ENCODE results near the gene CCIN. TPM values are rescaled to one million over a fixed set of nuclear protein-coding genes. Genes with fewer than 3 reads are reported as not detected.

Gene CCIN
- total RNA-seq, 1 donor from 2014 or later: not detected

DNA sequence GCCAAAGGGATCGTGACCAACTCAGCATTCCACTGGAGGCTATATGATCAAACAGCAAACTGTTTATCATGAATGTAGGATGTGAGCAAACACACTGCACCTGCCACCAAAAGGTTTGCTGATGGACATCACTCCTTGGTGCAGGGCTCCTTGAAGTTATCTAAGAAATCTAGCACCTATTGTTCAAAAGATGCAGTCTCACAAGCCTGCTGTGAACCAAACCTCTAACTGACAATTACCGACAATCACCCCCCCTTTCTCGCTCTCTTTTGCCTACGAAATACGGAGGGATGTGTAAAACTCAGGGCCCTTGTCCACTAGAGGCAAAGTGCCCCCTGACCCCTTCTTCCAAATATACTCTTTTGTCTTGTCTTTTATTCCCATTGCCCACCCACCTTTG, 19.0 kb downstream of the CCIN start:
- DNase-seq (ENCODE audit: low spot score) (no peak), ATAC-seq (no peak)

DNA sequence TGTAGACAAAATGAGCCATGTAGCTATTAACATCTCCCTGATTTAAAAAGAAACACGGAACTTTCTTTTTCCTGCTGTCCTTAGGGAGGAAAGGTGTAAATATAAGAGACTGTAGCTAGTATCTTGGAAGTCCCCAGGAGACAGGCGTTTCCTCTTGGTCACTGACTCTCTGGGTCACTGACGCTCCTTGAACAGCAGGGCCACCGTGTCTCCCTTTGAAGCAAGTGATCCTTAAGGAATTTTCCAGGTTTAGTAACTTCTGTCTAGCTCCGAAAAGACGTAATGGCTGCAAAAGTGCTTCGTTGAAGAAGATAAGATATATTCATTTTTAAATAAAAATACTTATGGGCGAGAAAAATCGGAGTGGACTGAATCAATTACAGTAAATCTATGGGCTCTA, 20.8 kb downstream of the CCIN start:
- no peak for ATAC-seq
- DNase-seq (ENCODE audit: low spot score): no peak

DNA sequence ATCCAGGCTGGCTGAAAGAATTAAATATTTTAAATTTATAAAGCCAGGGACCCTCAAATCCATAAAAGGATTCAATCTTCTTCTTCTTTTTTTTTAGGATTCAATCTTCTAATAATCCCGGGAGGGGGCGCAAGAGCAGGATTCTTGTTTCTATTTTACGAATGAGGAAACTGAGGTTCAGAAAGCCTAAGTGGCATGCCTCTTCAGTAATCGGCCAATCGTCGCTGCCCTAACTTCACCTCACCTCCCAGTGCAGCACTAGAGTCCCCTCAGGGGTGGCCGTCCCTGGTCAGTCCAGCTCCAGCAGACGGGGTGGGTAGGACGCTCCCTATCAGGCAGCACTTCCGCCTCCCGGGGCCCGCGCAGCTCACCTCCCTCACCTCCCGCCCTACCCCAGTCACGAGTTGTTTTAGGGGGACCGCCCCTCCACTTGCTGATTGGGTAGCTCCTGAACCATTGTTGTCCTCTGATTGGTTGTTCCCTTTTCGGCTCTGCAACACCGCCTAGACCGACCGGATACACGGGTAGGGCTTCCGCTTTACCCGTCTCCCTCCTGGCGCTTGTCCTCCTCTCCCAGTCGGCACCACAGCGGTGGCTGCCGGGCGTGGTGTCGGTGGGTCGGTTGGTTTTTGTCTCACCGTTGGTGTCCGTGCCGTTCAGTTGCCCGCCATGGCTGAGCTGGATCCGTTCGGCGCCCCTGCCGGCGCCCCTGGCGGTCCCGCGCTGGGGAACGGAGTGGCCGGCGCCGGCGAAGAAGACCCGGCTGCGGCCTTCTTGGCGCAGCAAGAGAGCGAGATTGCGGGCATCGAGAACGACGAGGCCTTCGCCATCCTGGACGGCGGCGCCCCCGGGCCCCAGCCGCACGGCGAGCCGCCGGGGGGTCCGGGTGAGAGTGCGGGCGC, 21.5 kb downstream of the CCIN start, which contains the start of gene CLTA:
Gene CLTA (plus strand): TSS at position 534 of the 902 bp plus-strand sequence. CDS start 136 bp downstream, at position 670.
- ATAC-seq (peak; percentile 95), DNase-seq (ENCODE audit: low spot score) (peak; percentile 98)

DNA sequence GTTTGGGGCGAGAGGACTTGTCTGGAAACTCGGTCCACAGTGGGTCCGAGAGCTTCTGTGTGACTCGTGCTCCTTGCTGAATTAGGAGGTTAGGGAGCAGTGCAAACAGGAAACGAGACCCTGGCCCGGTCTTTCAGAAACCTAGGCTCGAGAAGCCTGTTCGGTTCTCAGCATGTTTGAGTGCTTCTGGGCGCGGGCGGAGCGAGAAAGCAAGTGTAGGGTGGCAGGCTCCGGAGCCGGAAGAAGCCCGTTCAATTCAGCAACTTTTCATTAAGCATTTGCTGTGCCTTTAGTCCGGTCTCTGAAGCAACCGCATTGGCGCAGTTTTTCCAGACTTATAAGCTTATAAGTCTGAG, 22.1 kb downstream of the CCIN start:
- no peak for DNase-seq (ENCODE audit: low spot score)
- peak; percentile 29 for ATAC-seq

DNA sequence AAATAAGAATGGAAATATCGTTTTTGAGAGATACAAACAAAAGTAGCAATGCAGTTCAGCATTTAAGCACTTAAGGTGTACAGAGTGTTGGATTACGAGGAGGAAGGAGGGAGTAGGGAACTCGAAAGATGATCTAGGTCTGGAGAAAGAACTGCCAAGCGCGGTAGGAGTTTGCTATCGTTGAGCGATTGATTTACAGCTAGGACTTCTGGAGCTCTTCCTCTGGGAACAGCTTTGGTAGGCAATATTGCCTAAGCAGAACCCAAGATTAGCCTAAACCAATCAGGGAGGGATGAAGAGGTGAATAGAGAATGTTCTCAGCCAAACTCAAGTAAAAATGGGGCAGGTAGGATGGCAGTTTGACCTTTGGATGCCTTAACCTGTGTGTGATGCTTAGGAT, 22.5 kb downstream of the CCIN start:
- ATAC-seq: no peak
- DNase-seq (ENCODE audit: low spot score): no peak

DNA sequence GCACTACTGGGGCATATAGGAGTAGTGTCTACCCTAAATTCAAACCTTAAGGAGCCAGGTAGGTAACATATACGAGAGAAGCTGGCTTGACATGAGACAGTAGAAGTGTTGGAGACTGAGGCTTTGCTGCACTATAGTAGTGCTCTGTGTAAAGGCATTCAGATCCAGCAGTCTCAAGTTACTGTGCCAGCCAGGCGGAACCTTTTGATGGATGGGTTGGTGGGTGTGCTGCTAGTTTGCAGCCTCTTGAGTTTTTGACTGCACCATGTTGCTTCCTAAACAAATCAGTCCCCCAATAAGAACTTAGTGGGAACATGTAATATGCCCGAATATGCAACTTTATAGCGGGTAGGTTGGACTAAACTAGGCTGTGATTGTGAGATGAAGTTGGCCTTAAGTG, 23.0 kb downstream of the CCIN start:
- no peak for ATAC-seq
- no peak for DNase-seq (ENCODE audit: low spot score)

GRCh38 chr9:36193023-36193422, 23.8 kb downstream of the CCIN start:
- no peak for ATAC-seq
- DNase-seq (ENCODE audit: low spot score): no peak

- no peak for ATAC-seq
- no peak for DNase-seq (ENCODE audit: low spot score)
Measured at GRCh38 chr9:36194326-36195000, 25.3 kb downstream of the CCIN start.

GRCh38 chr9:36204906-36205547, 35.8 kb downstream of the CCIN start:
- ATAC-seq: peak; percentile 90
- no peak for DNase-seq (ENCODE audit: low spot score)

GRCh38 chr9:36207016-36207415, 37.8 kb downstream of the CCIN start:
- DNase-seq (ENCODE audit: low spot score) (no peak), ATAC-seq (no peak)

- DNase-seq (ENCODE audit: low spot score) (no peak), ATAC-seq (peak; percentile 34)
Measured at GRCh38 chr9:36207546-36208012, 38.4 kb downstream of the CCIN start.

GRCh38 chr9:36208521-36209253, 39.5 kb downstream of the CCIN start:
- ATAC-seq: no peak
- DNase-seq (ENCODE audit: low spot score): no peak

GRCh38 chr9:36210722-36211121, 41.5 kb downstream of the CCIN start:
- ATAC-seq: no peak

GRCh38 chr9:36211510-36211909, 42.3 kb downstream of the CCIN start:
- ATAC-seq: peak; percentile 21
- no peak for DNase-seq (ENCODE audit: low spot score)

More at GRCh38 chr9:36210722-36211121, 41.5 kb downstream of the CCIN start:
- DNase-seq (ENCODE audit: low spot score): no peak

GRCh38 chr9:36213387-36213786, 44.2 kb downstream of the CCIN start:
- ATAC-seq: no peak
- DNase-seq (ENCODE audit: low spot score): no peak

- ATAC-seq: no peak
- no peak for DNase-seq (ENCODE audit: low spot score)
Measured at GRCh38 chr9:36213989-36214388, 44.8 kb downstream of the CCIN start.

DNA sequence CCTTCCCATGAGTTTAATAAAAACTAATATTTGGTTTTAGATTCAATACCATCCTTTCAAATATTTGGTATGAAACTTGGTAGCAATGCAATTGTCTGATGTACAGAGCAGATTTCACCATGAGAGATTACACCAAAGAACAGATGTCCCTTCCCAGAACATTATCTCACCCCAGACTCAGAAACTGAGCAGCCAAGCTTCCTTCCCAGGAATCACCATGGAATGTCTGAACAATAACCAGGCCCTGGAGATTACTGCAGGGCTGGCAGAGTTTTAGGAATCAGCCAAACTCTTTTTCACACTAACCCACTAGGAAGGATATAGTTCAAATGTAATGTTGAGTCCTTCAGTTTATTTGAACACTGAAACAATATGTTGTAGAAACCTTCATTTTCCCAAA, 45.4 kb downstream of the CCIN start:
- no peak for ATAC-seq

DNA sequence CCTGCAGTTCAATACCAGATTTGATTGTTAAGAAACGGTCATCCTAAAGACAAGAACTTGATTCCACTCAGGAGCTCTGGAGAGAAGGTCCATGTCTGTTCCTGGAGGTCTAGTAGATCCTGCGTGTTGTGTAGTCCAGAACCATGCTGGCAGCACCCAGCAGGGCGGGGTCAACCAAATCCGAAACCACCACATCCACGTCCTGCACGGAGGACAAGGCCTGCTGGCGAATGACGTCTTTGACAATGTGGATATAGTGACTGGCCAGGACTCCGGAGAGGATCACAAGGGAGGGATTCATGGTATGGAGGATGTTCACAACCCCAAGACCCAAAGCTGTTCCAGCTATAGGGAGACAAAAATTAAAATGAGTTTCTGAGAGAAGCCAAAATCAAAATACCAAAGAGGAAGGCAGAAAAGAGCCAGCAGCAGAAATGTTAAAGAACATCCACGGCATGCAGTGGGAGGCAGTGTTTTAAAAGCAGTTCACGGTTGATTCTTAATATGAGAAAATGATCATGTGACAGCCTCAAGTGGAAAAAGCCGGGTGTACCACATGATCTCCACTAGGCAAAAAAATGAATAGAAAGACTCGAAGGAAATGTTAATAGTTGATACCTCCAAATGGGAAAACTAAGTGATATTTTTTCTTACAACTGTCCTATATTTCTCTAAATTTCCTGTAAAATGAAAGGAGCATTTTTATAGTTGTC, 48.2 kb downstream of the CCIN start:
- no peak for DNase-seq (ENCODE audit: low spot score)
- no peak for ATAC-seq

More for the DNA sequence above, 45.4 kb downstream of the CCIN start:
- DNase-seq (ENCODE audit: low spot score): no peak

DNA sequence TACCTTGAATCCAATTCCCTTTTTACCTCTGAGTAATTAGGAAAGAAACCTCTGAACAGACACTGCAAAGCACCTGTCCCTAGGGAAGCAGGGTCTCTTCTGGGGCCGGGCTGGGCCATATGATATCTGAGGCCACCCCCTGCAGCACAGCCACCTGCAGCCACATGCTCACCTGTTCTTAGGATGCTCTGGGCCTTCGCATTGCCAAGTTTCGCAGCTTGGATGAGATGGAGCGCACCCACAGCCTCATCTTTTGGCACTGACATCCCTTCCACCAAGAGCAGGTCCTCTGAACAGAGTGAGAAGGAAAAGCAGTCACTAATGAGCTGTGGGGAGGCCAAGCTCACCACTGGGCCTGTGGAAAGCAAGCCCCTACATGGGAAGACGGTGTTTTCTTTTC, 48.8 kb downstream of the CCIN start:
- no peak for ATAC-seq
- no peak for DNase-seq (ENCODE audit: low spot score)

DNA sequence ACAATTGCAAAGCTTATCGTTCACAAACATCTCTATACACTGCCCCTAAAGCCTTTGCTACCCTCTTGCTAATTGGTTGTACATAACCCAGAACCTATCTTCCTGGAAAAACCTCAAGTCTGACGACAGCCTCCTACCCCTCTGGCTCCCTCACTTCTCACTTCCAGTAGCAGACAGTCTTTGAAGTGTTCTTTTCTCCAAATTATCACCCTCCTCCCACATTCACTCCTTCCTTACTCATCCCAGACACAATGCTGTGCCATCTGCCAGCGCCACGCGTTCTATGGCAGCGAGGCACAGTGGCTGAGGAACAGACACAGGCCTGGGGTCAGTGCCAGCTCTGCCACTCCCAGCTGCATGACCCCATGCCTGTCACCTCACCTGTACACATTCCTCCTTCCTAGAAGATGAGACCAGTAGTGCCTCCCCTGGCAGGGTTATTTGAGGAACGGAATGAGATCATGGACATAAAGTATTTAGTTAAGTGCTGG, 49.3 kb downstream of the CCIN start:
- ATAC-seq: no peak

More for the DNA sequence above, 49.3 kb downstream of the CCIN start:
- no peak for DNase-seq (ENCODE audit: low spot score)
